IMR-90 (cell line): ENCODE data around the gene COL4A1.

Experiments
- CEBPB ChIP-seq: IDR thresholded peaks from 2 replicates; pipeline ENCODE4 v1.6.1; 2012; ENCODE audit warnings: low read depth, low read length, improper control_type of control experiment
- FOS ChIP-seq: fragments of 150-350 bp; IDR thresholded peaks from 2 replicates; pipeline ENCODE4 v1.6.1; 2016; ENCODE audit warnings: low read depth, low read length
- MAFK ChIP-seq: IDR thresholded peaks from 2 replicates; pipeline ENCODE4 v1.6.1; 2012; ENCODE audit warnings: low read depth, low read length, improper control_type of control experiment
- MAZ ChIP-seq: IDR thresholded peaks from 2 replicates; pipeline ENCODE4 v1.6.1; 2012; ENCODE audit warnings: low read depth, mild to moderate bottlenecking, low read length, improper control_type of control experiment, moderate library complexity, borderline replicate concordance
- MXI1 ChIP-seq: IDR thresholded peaks from 2 replicates; pipeline ENCODE4 v1.6.1; 2012; ENCODE audit warnings: low read depth, mild to moderate bottlenecking, low read length, moderate library complexity, borderline replicate concordance
- NFE2L2 ChIP-seq: fragments of 150-350 bp; IDR thresholded peaks from 2 replicates; pipeline ENCODE4 v1.6.1; 2016; ENCODE audit warnings: low read depth, mild to moderate bottlenecking, low read length
- POLR2A ChIP-seq: IDR thresholded peaks from 2 replicates; pipeline ENCODE4 v1.6.1; 2012; ENCODE audit warnings: mild to moderate bottlenecking, low read depth, low read length
- RAD21 ChIP-seq: IDR thresholded peaks from 2 replicates; pipeline ENCODE4 v1.6.1; 2012; ENCODE audit warnings: low read length, improper control_type of control experiment
- RFX5 ChIP-seq: IDR thresholded peaks from 2 replicates; pipeline ENCODE4 v1.8.0; 2012; ENCODE audit warnings: low read depth, mild to moderate bottlenecking, low read length, moderate library complexity
- SMC3 ChIP-seq: fragments of 150-350 bp; IDR thresholded peaks from 2 replicates; pipeline ENCODE4 v1.6.1; 2016; ENCODE audit warnings: low read depth, mild to moderate bottlenecking, antibody characterized with exemption, low read length, moderate library complexity
- TF ChIP-seq, protein P1 (sequence below): conservative IDR thresholded peaks from 2 replicates; pipeline ENCODE4 v1.5.1; 2012; ENCODE audit warnings: mild to moderate bottlenecking, low read depth, low read length, improper control_type of control experiment
- TF ChIP-seq, protein P2 (sequence below): fragments of 150-350 bp; IDR thresholded peaks from 2 replicates; pipeline ENCODE4 v1.6.1; 2017; ENCODE audit warnings: mild to moderate bottlenecking, antibody characterized with exemption, low read length, low read depth
- TF ChIP-seq, protein P3 (sequence below): fragments of 150-350 bp; IDR thresholded peaks from 2 replicates; pipeline ENCODE4 v1.6.1; 2016; ENCODE audit warnings: low read depth, mild to moderate bottlenecking, low read length, moderate library complexity, borderline replicate concordance

DNA sequence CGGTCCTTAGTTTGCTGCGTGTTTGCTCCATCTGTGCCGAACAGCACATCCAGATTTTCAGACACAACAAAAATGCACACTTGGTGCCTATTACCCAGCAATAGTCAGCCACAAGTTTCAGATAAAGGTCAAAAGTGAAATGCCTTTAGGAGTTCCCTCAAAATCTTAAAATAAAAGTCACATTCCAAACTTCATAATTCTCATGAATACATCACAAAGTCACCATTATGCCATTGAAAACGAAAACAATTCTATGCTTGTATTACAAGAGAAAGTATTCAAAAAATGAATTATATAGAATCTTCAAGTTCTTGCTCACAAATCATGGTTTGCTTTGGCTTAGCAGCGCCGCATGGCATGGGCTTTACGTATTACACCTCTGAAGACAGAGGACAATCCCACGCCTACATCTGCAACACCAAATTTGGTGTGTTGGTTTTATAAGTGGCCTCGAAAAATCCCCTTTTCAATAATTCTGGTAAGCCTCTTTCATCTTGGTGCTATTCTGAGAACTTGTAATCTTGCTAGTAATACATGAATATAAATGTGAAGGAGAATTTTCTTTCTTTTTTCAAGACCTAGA lies 26.6 kb downstream of the COL4A1 start:
- TF ChIP-seq, protein P1, sequence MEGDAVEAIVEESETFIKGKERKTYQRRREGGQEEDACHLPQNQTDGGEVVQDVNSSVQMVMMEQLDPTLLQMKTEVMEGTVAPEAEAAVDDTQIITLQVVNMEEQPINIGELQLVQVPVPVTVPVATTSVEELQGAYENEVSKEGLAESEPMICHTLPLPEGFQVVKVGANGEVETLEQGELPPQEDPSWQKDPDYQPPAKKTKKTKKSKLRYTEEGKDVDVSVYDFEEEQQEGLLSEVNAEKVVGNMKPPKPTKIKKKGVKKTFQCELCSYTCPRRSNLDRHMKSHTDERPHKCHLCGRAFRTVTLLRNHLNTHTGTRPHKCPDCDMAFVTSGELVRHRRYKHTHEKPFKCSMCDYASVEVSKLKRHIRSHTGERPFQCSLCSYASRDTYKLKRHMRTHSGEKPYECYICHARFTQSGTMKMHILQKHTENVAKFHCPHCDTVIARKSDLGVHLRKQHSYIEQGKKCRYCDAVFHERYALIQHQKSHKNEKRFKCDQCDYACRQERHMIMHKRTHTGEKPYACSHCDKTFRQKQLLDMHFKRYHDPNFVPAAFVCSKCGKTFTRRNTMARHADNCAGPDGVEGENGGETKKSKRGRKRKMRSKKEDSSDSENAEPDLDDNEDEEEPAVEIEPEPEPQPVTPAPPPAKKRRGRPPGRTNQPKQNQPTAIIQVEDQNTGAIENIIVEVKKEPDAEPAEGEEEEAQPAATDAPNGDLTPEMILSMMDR, result no peak
- TF ChIP-seq POLR2A (no peak), RFX5 (no peak), MAZ (no peak), SMC3 (no peak), CEBPB (no peak), MXI1 (no peak), RAD21 (no peak), NFE2L2 (no peak), MAFK (no peak), FOS (no peak)
- TF ChIP-seq, protein P2, sequence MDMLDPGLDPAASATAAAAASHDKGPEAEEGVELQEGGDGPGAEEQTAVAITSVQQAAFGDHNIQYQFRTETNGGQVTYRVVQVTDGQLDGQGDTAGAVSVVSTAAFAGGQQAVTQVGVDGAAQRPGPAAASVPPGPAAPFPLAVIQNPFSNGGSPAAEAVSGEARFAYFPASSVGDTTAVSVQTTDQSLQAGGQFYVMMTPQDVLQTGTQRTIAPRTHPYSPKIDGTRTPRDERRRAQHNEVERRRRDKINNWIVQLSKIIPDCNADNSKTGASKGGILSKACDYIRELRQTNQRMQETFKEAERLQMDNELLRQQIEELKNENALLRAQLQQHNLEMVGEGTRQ, result no peak
- TF ChIP-seq, protein P3, sequence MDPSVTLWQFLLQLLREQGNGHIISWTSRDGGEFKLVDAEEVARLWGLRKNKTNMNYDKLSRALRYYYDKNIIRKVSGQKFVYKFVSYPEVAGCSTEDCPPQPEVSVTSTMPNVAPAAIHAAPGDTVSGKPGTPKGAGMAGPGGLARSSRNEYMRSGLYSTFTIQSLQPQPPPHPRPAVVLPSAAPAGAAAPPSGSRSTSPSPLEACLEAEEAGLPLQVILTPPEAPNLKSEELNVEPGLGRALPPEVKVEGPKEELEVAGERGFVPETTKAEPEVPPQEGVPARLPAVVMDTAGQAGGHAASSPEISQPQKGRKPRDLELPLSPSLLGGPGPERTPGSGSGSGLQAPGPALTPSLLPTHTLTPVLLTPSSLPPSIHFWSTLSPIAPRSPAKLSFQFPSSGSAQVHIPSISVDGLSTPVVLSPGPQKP, result no peak
